Breast epithelium (tissue), 4 donors: ENCODE results near the gene NPB. TPM values are rescaled to one million over a fixed set of nuclear protein-coding genes. Genes with fewer than 3 reads are reported as not detected.

Source experiments
- DNase-seq, 2 donors: peaks; one replicate each; pipeline ENCODE4 v3.0.0-alpha.2; 2019; ENCODE audit warnings: low spot score in 2 of 2
- H3K27ac ChIP-seq, 2 donors: fragments of 200-600 bp; sonication (generic) in 1 of 2; one replicate each; pipeline ENCODE4 v1.5.1; 2016 to 2019; ENCODE audit warnings: mild to moderate bottlenecking in 1 of 2
- H3K27me3 ChIP-seq, 2 donors: fragments of 200-600 bp; sonication (generic) in 1 of 2; one replicate each; pipeline versions ENCODE4 v1.5.1 to v1.6.0; 2017 to 2019; ENCODE audit warnings: control low read depth in 1 of 2, mild to moderate bottlenecking in 1 of 2
- H3K36me3 ChIP-seq: fragments of 200-600 bp; one replicate; pipeline ENCODE4 v1.5.1; 2019
- H3K4me1 ChIP-seq, 2 donors: fragments of 200-600 bp; sonication (generic); one replicate each; pipeline ENCODE4 v1.5.1; 2016 to 2019; ENCODE audit warnings: control low read depth in 1 of 2
- H3K4me3 ChIP-seq, 3 donors: fragments of 200-600 bp; sonication (generic); 1 replicate in 2 of 3; 2 replicates in 1 of 3; pipeline ENCODE4 v1.5.1; 2016 to 2019; ENCODE audit warnings: mild to moderate bottlenecking in 3 of 3, moderate library complexity in 2 of 3
- H3K9me3 ChIP-seq, 2 donors: fragments of 200-600 bp; sonication (generic) in 1 of 2; one replicate each; pipeline ENCODE4 v1.5.1; 2016 to 2019; ENCODE audit warnings: control low read depth in 1 of 2
- POLR2A ChIP-seq: fragments of 450-650 bp; IDR thresholded peaks from one replicate; pipeline ENCODE4 v1.6.1; 2016; ENCODE audit warnings: antibody characterized with exemption, mild to moderate bottlenecking, moderate library complexity
- POLR2AphosphoS5 ChIP-seq, 3 donors: sonication (generic); formaldehyde crosslinking; IDR thresholded peaks; one replicate each; pipeline ENCODE4 v1.6.1; 2017; ENCODE audit warnings: antibody characterized with exemption in 3 of 3
- intact Hi-C: fragments of 100-400 bp; cut with DNase I; formaldehyde crosslinking; loops from one replicate; pipeline ENCODE4 v1.15.1; 2023; ENCODE audit warnings: low total_unique reads
- total RNA-seq, 3 donors: library from RNA; depleted of rRNA; stranded (reverse); fragments of >200 nt; gene quantifications; one replicate each; pipeline ENCODE4 v1.1.0, GENCODE V29; 2016
- TF ChIP-seq, protein P1 (sequence below), 3 donors: fragments of 450-650 bp; IDR thresholded peaks; one replicate each; pipeline ENCODE4 v1.5.1; 2016 to 2017; ENCODE audit warnings: antibody characterized with exemption in 3 of 3, mild to moderate bottlenecking in 3 of 3, moderate library complexity in 3 of 3

NPB gene
- total RNA-seq, 3 donors from 2014 or later: 2.0 TPM; not detected in 2

DNA sequence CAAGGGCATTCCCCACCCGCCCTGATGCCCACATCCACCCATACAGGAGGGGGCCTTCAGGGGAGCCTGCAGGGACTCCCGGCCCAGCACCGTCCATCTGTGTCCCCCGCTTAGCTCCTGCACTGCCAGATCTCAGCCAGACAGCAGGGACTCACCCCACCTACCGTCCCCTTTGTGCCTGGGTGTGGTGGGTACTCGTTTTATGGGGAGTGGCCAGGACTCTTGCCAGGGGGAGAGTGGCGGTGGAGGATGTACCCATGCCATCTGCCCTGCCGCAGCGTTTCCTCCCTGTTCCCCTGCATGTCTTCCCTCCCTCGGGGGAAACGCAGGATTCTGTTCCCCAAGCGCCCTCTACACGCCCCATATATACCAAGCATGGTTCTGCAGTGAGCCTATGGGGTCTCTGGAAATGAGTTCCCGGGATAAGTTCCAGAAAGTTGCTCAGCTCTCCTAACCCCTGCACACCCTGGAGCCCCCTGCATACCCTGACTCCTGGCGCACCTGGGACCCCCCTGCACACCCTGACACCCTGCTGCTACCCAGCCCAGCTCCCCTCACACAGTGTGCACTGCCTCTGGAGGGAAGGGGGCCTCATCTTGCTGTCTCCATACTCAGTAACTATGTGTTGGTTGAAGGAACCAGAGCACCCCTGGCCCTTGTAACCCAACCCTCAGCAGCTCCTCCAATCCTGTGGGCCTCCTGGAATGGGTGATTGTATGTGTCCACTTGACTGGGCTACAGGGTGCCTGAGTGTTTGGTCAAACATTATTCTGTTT lies 29.7 kb downstream of the NPB start:
- H3K4me1 ChIP-seq: peaks cover 0 to 6% of the 10 kb centered on the region in 2 donors
- no peak for TF ChIP-seq POLR2AphosphoS5 (IDR thresholded peaks at IDR 0.05)
- TF ChIP-seq POLR2A: no peak
- TF ChIP-seq, protein P1, sequence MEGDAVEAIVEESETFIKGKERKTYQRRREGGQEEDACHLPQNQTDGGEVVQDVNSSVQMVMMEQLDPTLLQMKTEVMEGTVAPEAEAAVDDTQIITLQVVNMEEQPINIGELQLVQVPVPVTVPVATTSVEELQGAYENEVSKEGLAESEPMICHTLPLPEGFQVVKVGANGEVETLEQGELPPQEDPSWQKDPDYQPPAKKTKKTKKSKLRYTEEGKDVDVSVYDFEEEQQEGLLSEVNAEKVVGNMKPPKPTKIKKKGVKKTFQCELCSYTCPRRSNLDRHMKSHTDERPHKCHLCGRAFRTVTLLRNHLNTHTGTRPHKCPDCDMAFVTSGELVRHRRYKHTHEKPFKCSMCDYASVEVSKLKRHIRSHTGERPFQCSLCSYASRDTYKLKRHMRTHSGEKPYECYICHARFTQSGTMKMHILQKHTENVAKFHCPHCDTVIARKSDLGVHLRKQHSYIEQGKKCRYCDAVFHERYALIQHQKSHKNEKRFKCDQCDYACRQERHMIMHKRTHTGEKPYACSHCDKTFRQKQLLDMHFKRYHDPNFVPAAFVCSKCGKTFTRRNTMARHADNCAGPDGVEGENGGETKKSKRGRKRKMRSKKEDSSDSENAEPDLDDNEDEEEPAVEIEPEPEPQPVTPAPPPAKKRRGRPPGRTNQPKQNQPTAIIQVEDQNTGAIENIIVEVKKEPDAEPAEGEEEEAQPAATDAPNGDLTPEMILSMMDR (IDR thresholded peaks at IDR 0.05): no peak
- H3K36me3 ChIP-seq: no peaks in the 10 kb centered on the region
- no peak overlapping the region for H3K4me3 ChIP-seq
- no peak for DNase-seq
- H3K27me3 ChIP-seq: no peaks in the 10 kb centered on the region
- H3K27ac ChIP-seq: no peak overlapping the region
- intact Hi-C loops: no loop called here
- no peaks in the 10 kb centered on the region for H3K9me3 ChIP-seq

DNA sequence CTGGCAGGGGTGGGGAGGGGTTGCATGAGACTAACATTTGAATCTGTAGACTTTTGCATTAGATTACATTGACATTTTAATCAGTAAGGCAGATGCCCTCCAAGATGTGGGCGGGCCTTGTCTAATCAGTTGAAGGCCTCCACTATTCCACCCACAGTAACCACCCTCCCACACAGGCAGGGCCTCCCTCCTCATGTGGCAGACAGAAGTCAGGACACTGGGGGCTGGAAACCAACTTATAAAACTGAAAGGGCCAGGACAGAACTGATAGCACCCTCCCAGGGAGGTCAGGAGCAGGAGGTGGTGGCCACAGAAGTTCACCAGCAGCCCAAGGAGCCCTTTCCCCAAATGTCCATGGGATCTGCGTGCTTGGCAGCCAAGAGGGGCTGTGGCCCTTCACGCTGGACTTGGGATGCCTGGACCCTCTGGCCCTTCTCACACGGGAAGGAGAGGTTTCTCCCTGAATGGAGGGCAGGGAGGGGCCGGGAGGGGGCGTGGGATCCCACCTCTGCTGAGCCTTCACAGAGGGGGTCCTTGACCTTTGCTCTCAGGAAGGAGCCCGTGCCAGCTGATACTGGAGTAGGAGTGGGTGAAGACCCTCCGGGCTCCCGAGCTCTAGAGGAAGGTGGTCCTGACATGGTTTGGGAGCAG lies 30.4 kb downstream of the NPB start:
- no peak for DNase-seq
- no peaks in the 10 kb centered on the region for H3K9me3 ChIP-seq
- H3K36me3 ChIP-seq: no peaks in the 10 kb centered on the region
- H3K27ac ChIP-seq: no peak overlapping the region
- TF ChIP-seq POLR2A (no peak), POLR2AphosphoS5 (IDR thresholded peaks at IDR 0.05) (no peak)
- TF ChIP-seq, protein P1 (IDR thresholded peaks at IDR 0.05): no peak
- intact Hi-C loops: no loop called here
- H3K27me3 ChIP-seq: no peaks in the 10 kb centered on the region
- H3K4me3 ChIP-seq: no peak overlapping the region
- H3K4me1 ChIP-seq: peaks cover 0 to 6% of the 10 kb centered on the region in 2 donors

DNA sequence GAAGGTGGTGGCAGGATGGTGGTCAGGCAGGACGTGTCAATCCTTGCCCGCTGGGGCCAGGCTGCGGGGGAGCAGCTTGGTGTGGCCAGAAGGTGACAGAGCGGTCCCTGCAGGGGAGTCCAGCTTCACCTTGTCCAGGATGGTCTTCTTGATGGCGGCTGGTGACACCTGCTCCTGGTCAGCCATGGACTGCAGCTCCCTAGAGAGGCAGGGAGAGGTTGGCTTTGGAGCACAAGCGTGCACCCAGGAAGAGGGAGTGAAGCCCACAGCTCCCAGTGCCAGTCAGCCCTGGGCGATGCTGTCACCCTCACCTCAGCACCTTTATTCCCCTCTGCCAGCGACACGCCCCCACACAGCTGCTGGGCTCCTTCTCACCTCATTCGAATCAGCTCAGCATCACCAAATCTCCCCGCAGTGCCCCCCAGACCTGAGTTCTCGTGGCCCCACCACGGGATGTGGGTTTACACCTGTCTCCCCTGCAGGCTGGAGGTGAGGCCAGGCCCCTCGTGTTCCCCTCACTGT lies 31.2 kb downstream of the NPB start:
- no peak overlapping the region for H3K4me3 ChIP-seq
- H3K9me3 ChIP-seq: no peaks in the 10 kb centered on the region
- peaks cover 0 to under 1% of the 10 kb centered on the region in 2 donors for H3K4me1 ChIP-seq
- TF ChIP-seq POLR2A (no peak), POLR2AphosphoS5 (IDR thresholded peaks at IDR 0.05) (no peak)
- TF ChIP-seq, protein P1 (IDR thresholded peaks at IDR 0.05): no peak
- intact Hi-C loops: no loop called here
- no peak overlapping the region for H3K27ac ChIP-seq
- no peaks in the 10 kb centered on the region for H3K36me3 ChIP-seq
- DNase-seq: no peak
- H3K27me3 ChIP-seq: no peaks in the 10 kb centered on the region

DNA sequence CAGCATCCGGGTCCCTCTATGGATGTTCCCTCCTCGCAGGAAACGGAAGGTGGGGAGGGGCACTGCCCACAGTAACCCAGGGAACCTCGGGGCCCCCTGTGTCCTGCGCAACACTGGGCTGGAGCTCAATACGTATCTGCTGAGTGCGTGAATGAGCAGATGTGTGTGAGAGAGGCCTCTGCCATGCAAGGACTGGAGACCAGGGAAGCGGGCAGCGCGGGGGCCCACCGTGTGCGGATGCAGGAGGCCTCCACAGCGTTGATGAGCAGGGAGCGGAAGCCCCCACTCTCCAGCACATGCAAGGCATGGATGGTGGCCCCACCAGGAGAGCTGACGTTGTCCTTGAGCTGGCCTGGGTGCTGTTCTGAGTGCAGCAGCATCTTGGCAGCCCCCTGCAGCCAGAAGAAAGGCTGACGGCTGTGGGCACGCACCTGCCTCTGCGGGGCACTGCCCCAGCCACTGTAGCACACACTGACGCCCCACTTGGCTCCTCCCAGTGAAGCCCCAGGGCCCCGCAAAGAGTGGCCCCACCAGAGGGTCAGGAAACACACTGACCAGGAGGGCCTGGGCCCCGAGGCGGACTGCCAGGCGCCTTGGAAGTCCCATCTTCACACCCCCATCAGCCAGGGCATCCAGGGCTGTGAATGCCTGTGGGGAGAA lies 32.2 kb downstream of the NPB start:
- H3K27me3 ChIP-seq: no peaks in the 10 kb centered on the region
- no peak overlapping the region for H3K27ac ChIP-seq
- intact Hi-C loops: no loop called here
- TF ChIP-seq POLR2A: no peak
- TF ChIP-seq, protein P1 (IDR thresholded peaks at IDR 0.05): no peak
- H3K36me3 ChIP-seq: no peaks in the 10 kb centered on the region
- H3K4me3 ChIP-seq: no peak overlapping the region
- H3K9me3 ChIP-seq: no peaks in the 10 kb centered on the region
- no peaks in the 10 kb centered on the region for H3K4me1 ChIP-seq
- no peak for DNase-seq
